ENCODE data around the gene STX5. TPM values are rescaled to one million over a fixed set of nuclear protein-coding genes. Genes with fewer than 3 reads are reported as not detected.

STX5 gene
- total and polyA plus RNA-seq, 9 of the 15 experiments (the other 6 are each of a cell fraction or from before 2014, with no cell fraction given) = 2.8 to 28.6 (median 23.7) TPM

DNA sequence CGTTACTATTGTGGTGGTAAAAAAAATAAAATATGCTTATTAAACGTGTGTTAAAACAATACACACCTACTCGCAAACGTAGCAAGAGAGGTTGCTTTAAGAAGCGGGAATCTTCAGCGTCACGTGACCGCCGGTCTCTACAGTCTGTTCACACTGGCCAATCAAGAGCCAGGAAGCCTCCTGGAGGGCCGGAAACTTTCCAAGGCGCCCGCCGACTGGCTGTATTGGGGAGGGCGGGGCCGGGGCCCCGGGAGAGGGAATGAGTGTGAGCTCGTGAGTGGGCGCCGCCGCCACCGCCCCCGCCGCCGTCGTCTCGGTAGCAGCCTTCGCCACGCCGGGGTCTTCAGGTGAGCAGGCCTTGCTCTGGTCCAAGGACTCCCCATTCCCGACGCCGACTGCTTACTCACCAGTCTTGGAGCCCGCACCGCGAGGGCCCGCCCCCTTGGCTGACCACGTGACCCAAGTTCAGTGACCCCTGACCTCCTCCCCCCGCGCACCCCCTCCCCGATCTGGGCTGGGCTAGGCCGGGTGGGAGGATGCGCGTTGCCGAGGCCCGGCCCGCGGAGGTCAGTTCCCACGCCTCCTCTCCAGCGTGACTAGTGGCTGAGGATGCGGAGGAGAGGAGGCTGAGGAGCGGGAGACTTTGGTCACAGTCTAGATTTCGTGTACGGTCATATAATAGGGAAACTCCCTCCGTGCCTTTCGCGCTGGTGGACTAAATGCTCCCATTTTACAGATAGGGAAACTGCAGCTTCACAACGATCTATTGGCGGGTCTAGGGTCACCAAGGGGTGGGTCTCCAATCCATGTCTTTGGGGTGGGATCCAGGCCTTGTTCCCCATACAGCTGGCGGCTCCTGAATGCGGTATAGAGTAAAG, 60.5 kb downstream of the STX5 start, which contains the start of gene TAF6L (continued):
- TF ChIP-seq, protein P1, sequence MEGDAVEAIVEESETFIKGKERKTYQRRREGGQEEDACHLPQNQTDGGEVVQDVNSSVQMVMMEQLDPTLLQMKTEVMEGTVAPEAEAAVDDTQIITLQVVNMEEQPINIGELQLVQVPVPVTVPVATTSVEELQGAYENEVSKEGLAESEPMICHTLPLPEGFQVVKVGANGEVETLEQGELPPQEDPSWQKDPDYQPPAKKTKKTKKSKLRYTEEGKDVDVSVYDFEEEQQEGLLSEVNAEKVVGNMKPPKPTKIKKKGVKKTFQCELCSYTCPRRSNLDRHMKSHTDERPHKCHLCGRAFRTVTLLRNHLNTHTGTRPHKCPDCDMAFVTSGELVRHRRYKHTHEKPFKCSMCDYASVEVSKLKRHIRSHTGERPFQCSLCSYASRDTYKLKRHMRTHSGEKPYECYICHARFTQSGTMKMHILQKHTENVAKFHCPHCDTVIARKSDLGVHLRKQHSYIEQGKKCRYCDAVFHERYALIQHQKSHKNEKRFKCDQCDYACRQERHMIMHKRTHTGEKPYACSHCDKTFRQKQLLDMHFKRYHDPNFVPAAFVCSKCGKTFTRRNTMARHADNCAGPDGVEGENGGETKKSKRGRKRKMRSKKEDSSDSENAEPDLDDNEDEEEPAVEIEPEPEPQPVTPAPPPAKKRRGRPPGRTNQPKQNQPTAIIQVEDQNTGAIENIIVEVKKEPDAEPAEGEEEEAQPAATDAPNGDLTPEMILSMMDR (IDR thresholded peaks at IDR 0.05 in 2 of 3, conservative IDR thresholded peaks at IDR 0.05 in 1 of 3; ENCODE audit: insufficient read depth in 2 of 3, low read depth in 1 of 3, low read length in 3 of 3) = no peak; a peak in 1 of 6 replicates
- TF ChIP-seq BACH1 (tag; IDR thresholded peaks at IDR 0.05) (no peak), POLR2AphosphoS5 (IDR thresholded peaks at IDR 0.05; ENCODE audit: control insufficient read depth, insufficient read depth, low read depth, low read length) (peak; percentile 52), TBP (optimal IDR thresholded peaks at IDR 0.05; ENCODE audit: low read depth, low read length) (peak; percentile 43), TAF7 (tag; IDR thresholded peaks at IDR 0.05) (no peak), HDAC6 (IDR thresholded peaks at IDR 0.05; ENCODE audit: low read depth, low read length) (no peak), CXXC5 (CRISPR knock-in tag; IDR thresholded peaks at IDR 0.05) (peak; percentile 69), ZFPM2 (CRISPR knock-in tag; IDR thresholded peaks at IDR 0.05) (no peak), ZNF764 (CRISPR knock-in tag; IDR thresholded peaks at IDR 0.05; ENCODE audit: low read depth) (no peak), ZNF316 (IDR thresholded peaks at IDR 0.05) (no peak), CBX8 (IDR thresholded peaks at IDR 0.05; ENCODE audit: borderline replicate concordance, extremely low read depth, low read depth, low read length, poor library complexity, severe bottlenecking) (no peak), MCM3 (IDR thresholded peaks at IDR 0.05) (no peak), ZKSCAN1 (IDR thresholded peaks at IDR 0.05; ENCODE audit: low read depth, low read length) (no peak), MCM5 (IDR thresholded peaks at IDR 0.05; ENCODE audit: low read depth) (no peak), MTF1 (CRISPR knock-in tag; IDR thresholded peaks at IDR 0.05; ENCODE audit: borderline replicate concordance) (no peak), HNRNPK (IDR thresholded peaks at IDR 0.05; ENCODE audit: low read depth, low read length, poor library complexity, severe bottlenecking) (no peak), ZNF589 (CRISPR knock-in tag; IDR thresholded peaks at IDR 0.05; ENCODE audit: low read depth) (no peak), ZFP1 (CRISPR knock-in tag; IDR thresholded peaks at IDR 0.05) (no peak)
- TF ChIP-seq, protein P2, sequence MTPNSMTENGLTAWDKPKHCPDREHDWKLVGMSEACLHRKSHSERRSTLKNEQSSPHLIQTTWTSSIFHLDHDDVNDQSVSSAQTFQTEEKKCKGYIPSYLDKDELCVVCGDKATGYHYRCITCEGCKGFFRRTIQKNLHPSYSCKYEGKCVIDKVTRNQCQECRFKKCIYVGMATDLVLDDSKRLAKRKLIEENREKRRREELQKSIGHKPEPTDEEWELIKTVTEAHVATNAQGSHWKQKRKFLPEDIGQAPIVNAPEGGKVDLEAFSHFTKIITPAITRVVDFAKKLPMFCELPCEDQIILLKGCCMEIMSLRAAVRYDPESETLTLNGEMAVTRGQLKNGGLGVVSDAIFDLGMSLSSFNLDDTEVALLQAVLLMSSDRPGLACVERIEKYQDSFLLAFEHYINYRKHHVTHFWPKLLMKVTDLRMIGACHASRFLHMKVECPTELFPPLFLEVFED (CRISPR knock-in tag; conservative IDR thresholded peaks at IDR 0.05) = no peak
- TF ChIP-seq, protein P3, sequence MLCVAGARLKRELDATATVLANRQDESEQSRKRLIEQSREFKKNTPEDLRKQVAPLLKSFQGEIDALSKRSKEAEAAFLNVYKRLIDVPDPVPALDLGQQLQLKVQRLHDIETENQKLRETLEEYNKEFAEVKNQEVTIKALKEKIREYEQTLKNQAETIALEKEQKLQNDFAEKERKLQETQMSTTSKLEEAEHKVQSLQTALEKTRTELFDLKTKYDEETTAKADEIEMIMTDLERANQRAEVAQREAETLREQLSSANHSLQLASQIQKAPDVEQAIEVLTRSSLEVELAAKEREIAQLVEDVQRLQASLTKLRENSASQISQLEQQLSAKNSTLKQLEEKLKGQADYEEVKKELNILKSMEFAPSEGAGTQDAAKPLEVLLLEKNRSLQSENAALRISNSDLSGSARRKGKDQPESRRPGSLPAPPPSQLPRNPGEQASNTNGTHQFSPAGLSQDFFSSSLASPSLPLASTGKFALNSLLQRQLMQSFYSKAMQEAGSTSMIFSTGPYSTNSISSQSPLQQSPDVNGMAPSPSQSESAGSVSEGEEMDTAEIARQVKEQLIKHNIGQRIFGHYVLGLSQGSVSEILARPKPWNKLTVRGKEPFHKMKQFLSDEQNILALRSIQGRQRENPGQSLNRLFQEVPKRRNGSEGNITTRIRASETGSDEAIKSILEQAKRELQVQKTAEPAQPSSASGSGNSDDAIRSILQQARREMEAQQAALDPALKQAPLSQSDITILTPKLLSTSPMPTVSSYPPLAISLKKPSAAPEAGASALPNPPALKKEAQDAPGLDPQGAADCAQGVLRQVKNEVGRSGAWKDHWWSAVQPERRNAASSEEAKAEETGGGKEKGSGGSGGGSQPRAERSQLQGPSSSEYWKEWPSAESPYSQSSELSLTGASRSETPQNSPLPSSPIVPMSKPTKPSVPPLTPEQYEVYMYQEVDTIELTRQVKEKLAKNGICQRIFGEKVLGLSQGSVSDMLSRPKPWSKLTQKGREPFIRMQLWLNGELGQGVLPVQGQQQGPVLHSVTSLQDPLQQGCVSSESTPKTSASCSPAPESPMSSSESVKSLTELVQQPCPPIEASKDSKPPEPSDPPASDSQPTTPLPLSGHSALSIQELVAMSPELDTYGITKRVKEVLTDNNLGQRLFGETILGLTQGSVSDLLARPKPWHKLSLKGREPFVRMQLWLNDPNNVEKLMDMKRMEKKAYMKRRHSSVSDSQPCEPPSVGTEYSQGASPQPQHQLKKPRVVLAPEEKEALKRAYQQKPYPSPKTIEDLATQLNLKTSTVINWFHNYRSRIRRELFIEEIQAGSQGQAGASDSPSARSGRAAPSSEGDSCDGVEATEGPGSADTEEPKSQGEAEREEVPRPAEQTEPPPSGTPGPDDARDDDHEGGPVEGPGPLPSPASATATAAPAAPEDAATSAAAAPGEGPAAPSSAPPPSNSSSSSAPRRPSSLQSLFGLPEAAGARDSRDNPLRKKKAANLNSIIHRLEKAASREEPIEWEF (CRISPR knock-in tag; IDR thresholded peaks at IDR 0.05) = no peak

Data from K562 (cell line).